ENCODE results near the gene FANCI.

The FANCI gene

GRCh38 chr15:89334510-89335297 lies 90.9 kb downstream of the FANCI start, which contains the start of gene POLG:
Gene POLG, minus strand, starts transcription at chr15:89334824. Its CDS starts 1,070 bp downstream, at chr15:89333754.
- peak; percentile 99 to 100 (median 99) for DNase-seq

GRCh38 chr15:89335298-89336041 lies 91.7 kb downstream of the FANCI start:
- no peak for DNase-seq

- no peak for DNase-seq
Measured at GRCh38 chr15:89338036-89338435, 94.3 kb downstream of the FANCI start.

GRCh38 chr15:89340573-89340972 lies 96.8 kb downstream of the FANCI start:
- no peak for DNase-seq

GRCh38 chr15:89341316-89342005 lies 97.7 kb downstream of the FANCI start:
- no peak for DNase-seq

GRCh38 chr15:89342840-89343239 lies 99.1 kb downstream of the FANCI start:
- DNase-seq, result no peak

GRCh38 chr15:89345248-89345647 lies 101.5 kb downstream of the FANCI start:
- DNase-seq, result no peak

GRCh38 chr15:89346516-89347231 lies 102.9 kb downstream of the FANCI start:
- peak; percentile 40 to 51 (median 41) for DNase-seq

- no peak for DNase-seq
Measured at GRCh38 chr15:89349206-89349558, 105.4 kb downstream of the FANCI start.

GRCh38 chr15:89352476-89352875 lies 108.7 kb downstream of the FANCI start:
- no peak for DNase-seq

- no peak for DNase-seq
Measured at GRCh38 chr15:89353991-89354390, 110.2 kb downstream of the FANCI start.

GRCh38 chr15:89356634-89357298 lies 113.0 kb downstream of the FANCI start:
- DNase-seq, result peak; percentile 55 to 65 (median 61)

GRCh38 chr15:89358435-89358754 lies 114.6 kb downstream of the FANCI start:
- DNase-seq, result no peak

- peak; percentile 84 to 89 (median 88) for DNase-seq
Measured at GRCh38 chr15:89358755-89359439, 115.1 kb downstream of the FANCI start.

- DNase-seq, result no peak
Measured at GRCh38 chr15:89359471-89360293, 115.9 kb downstream of the FANCI start.

- DNase-seq, result no peak
Measured at GRCh38 chr15:89360294-89360971, 116.7 kb downstream of the FANCI start.

- DNase-seq, result peak; percentile 72 to 87 (median 83)
Measured at GRCh38 chr15:89361451-89362202, 117.8 kb downstream of the FANCI start.

- DNase-seq, result no peak
Measured at GRCh38 chr15:89362203-89363101, 118.7 kb downstream of the FANCI start.

Data from suppressor macrophage treated with lipopolysaccharide for 1 hour (primary cell).